Right ventricle myocardium inferior (tissue), 1 donor: Measurements from ENCODE around the gene GUCY1A1. TPM values are rescaled to one million over a fixed set of nuclear protein-coding genes. Genes with fewer than 3 reads are reported as not detected.

ENCODE experiments used
- ATAC-seq: fragments of 200-7000 bp; cut with Tn5 transposase; one replicate; pipeline ENCODE4 v1.9.1; 2020; ENCODE audit warnings: mild to moderate bottlenecking, moderate library complexity
- DNase-seq: peaks from one replicate; pipeline ENCODE4 v3.0.0; 2021; ENCODE audit errors: missing footprints
- intact Hi-C: fragments of 100-400 bp; cut with DNase I; formaldehyde crosslinking; loops from one replicate; pipeline ENCODE4 v1.11.0; 2022
- total RNA-seq: library from RNA; stranded (reverse); fragmentation: NEBNext Ultra II Directional; extraction: Animal tissue kit (Norgen Biotek cat#: 25700); gene quantifications from one replicate; pipeline ENCODE4 v1.2.1, GENCODE V29; 2021
- donor health status: DM: no; HTN: yes; CAD: no; lungs with severe emphysema.

GUCY1A1 gene
- total RNA-seq, 1 donor from 2014 or later, result 88.4 TPM

- intact Hi-C loops, result no loop called here
- ATAC-seq (no peak), DNase-seq (no peak)
These were observed 18.4 kb downstream of the GUCY1A1 start for GRCh38 chr4:155684892-155685541.

- no peak for DNase-seq
- peak; percentile 46 for ATAC-seq
- intact Hi-C loops, result no loop called here
These were observed 20.8 kb downstream of the GUCY1A1 start for GRCh38 chr4:155687380-155687982.

GRCh38 chr4:155688211-155688610 is 21.6 kb downstream of the GUCY1A1 start:
- intact Hi-C loops, result no loop called here
- ATAC-seq, result no peak
- no peak for DNase-seq

GRCh38 chr4:155688860-155689259 is 22.2 kb downstream of the GUCY1A1 start:
- DNase-seq (no peak), ATAC-seq (no peak)
- intact Hi-C loops, result no loop called here

- ATAC-seq, result peak; percentile 33
- intact Hi-C loops, result no loop called here
These were observed 23.6 kb downstream of the GUCY1A1 start for GRCh38 chr4:155690044-155690837.

GRCh38 chr4:155692361-155692760 is 25.7 kb downstream of the GUCY1A1 start:
- ATAC-seq, result no peak
- DNase-seq, result no peak
- intact Hi-C loops, result loop anchor here (2.0 kb wide), 1 partner anchor 22 kb away; no protein-coding TSS in a partner anchor

More at GRCh38 chr4:155690044-155690837, 23.6 kb downstream of the GUCY1A1 start:
- no peak for DNase-seq

GRCh38 chr4:155693015-155693663 is 26.5 kb downstream of the GUCY1A1 start:
- DNase-seq (no peak), ATAC-seq (no peak)
- intact Hi-C loops, result loop anchor here (2.0 kb wide), 1 partner anchor 22 kb away; no protein-coding TSS in a partner anchor

- intact Hi-C loops, result no loop called here
- DNase-seq (no peak), ATAC-seq (peak; percentile 48)
These were observed 27.6 kb downstream of the GUCY1A1 start for GRCh38 chr4:155694100-155694785.

GRCh38 chr4:155696226-155696625 is 29.6 kb downstream of the GUCY1A1 start:
- no peak for ATAC-seq
- intact Hi-C loops, result no loop called here
- DNase-seq, result no peak

- no peak for ATAC-seq
- intact Hi-C loops, result no loop called here
These were observed 30.1 kb downstream of the GUCY1A1 start for GRCh38 chr4:155696726-155697125.

GRCh38 chr4:155701827-155702226 is 35.2 kb downstream of the GUCY1A1 start:
- no peak for ATAC-seq
- intact Hi-C loops, result no loop called here

More at GRCh38 chr4:155696726-155697125, 30.1 kb downstream of the GUCY1A1 start:
- no peak for DNase-seq

GRCh38 chr4:155703486-155704247 is 37.0 kb downstream of the GUCY1A1 start:
- DNase-seq (no peak), ATAC-seq (no peak)
- intact Hi-C loops, result no loop called here

More at GRCh38 chr4:155701827-155702226, 35.2 kb downstream of the GUCY1A1 start:
- DNase-seq, result no peak

GRCh38 chr4:155704841-155705404 is 38.3 kb downstream of the GUCY1A1 start:
- DNase-seq, result no peak
- ATAC-seq, result no peak
- intact Hi-C loops, result loop anchor here (5.0 kb wide), 1 partner anchor 38 kb away; the partner anchor contains the start of gene GUCY1A1

- intact Hi-C loops, result loop anchor here (5.0 kb wide), 1 partner anchor 38 kb away; the partner anchor contains the start of gene GUCY1A1
- DNase-seq (no peak), ATAC-seq (peak; percentile 88)
These were observed 39.0 kb downstream of the GUCY1A1 start for GRCh38 chr4:155705664-155706063.

GRCh38 chr4:155706147-155706546 is 39.5 kb downstream of the GUCY1A1 start:
- intact Hi-C loops, result loop anchor here (5.0 kb wide), 1 partner anchor 39 kb away; the partner anchor contains the start of gene GUCY1A1
- DNase-seq (no peak), ATAC-seq (no peak)

GRCh38 chr4:155707251-155707650 is 40.6 kb downstream of the GUCY1A1 start:
- ATAC-seq (peak; percentile 18), DNase-seq (no peak)
- intact Hi-C loops, result loop anchor here (5.0 kb wide), 1 partner anchor 40 kb away; the partner anchor contains the start of gene GUCY1A1

- DNase-seq, result no peak
- ATAC-seq, result no peak
- intact Hi-C loops, result loop anchor here (5.0 kb wide), 1 partner anchor 41 kb away; the partner anchor contains the start of gene GUCY1A1
These were observed 42.1 kb downstream of the GUCY1A1 start for GRCh38 chr4:155708782-155709181.
